Activated B cell treated with CpG ODN at 0.5 μM for 24 hours (primary cell): Measurements from ENCODE around the gene TYMS. TPM values are rescaled to one million over a fixed set of nuclear protein-coding genes. Genes with fewer than 3 reads are reported as not detected.

Experiments used
- ATAC-seq: fragments of 200-7000 bp; cut with Tn5 transposase; one replicate; pipeline ENCODE4 v1.10.0; 2021; ENCODE audit warnings: low read depth, mild to moderate bottlenecking, moderate library complexity
- CTCF ChIA-PET: fragments of 350-600 bp; sonication (Branson Sonifier 250); formaldehyde crosslinking; loops from one replicate; lab custom pipeline; 2021; ENCODE audit warnings: antibody characterized with exemption; lab: Charles Lee
- POLR2A ChIA-PET: fragments of 350-600 bp; sonication (Branson Sonifier 250); formaldehyde crosslinking; loops from one replicate; lab custom pipeline; 2021; ENCODE audit warnings: antibody characterized with exemption; lab: Charles Lee
- DNase-seq: peaks from one replicate; pipeline ENCODE4 v3.0.0; 2022
- H3K27ac Mint-ChIP-seq: one replicate; pipeline ENCODE4 v1.8.0; 2020; ENCODE audit warnings: mixed read lengths
- H3K27me3 Mint-ChIP-seq: one replicate; pipeline ENCODE4 v1.8.0; 2021; ENCODE audit warnings: mixed read lengths
- H3K36me3 Mint-ChIP-seq: one replicate; pipeline ENCODE4 v1.8.0; 2021; ENCODE audit warnings: low read depth, mixed read lengths
- H3K4me1 Mint-ChIP-seq: one replicate; pipeline ENCODE4 v1.8.0; 2021; ENCODE audit warnings: mixed read lengths
- H3K4me3 Mint-ChIP-seq: one replicate; pipeline ENCODE4 v1.8.0; 2020; ENCODE audit warnings: mild to moderate bottlenecking, mixed read lengths
- H3K9me3 Mint-ChIP-seq: one replicate; pipeline ENCODE4 v1.8.0; 2020; ENCODE audit warnings: mixed read lengths
- CTCF ChIP-seq: fragments of 200-600 bp; IDR thresholded peaks from one replicate; pipeline ENCODE4 v1.8.0; 2022; ENCODE audit warnings: antibody characterized with exemption, mild to moderate bottlenecking
- intact Hi-C: fragments of 100-400 bp; cut with micrococcal nuclease; formaldehyde crosslinking; loops from one replicate; pipeline ENCODE4 v1.15.1; 2024
- total RNA-seq: library from RNA; stranded (reverse); gene quantifications from 2 replicates; pipeline ENCODE4 v1.2.3, GENCODE V29; 2022

The TYMS gene
- total RNA-seq = 4.0 and 5.1 TPM in 2 replicates

- intact Hi-C loops = loop anchor here (5.0 kb wide), 1 partner anchor 155 kb away; the partner anchor contains the start of gene YES1
- ChIA-PET POLR2A (no interaction called here), CTCF (interaction anchor here (1.3 kb wide), 1 partner anchor 33 kb away, joined by 3 read pairs; no protein-coding TSS in a partner anchor)
- H3K9me3 Mint-ChIP-seq = no peaks in the 10 kb centered on the region
- no peak within 1 kb of the TSS for H3K27ac Mint-ChIP-seq
- no peak for TF ChIP-seq CTCF
- H3K4me3 Mint-ChIP-seq = peak within 1 kb of the TSS; percentile 87
- H3K27me3 Mint-ChIP-seq = peaks cover 20% of the 10 kb centered on the region
- DNase-seq = peak; percentile 32
- H3K4me1 Mint-ChIP-seq = peaks cover 17% of the 10 kb centered on the region
- H3K36me3 Mint-ChIP-seq = no peaks in the 10 kb centered on the region
- ATAC-seq = peak; percentile 25
These were observed at the start of gene TYMS for GRCh38 chr18:657311-658000. Gene TYMS, plus strand, starts transcription at chr18:657653. Its CDS starts 90 bp downstream, at chr18:657743.

- no peak overlapping the region for H3K4me3 Mint-ChIP-seq
- no peaks in the 10 kb centered on the region for H3K36me3 Mint-ChIP-seq
- no peak for DNase-seq
- H3K4me1 Mint-ChIP-seq = no peaks in the 10 kb centered on the region
- ATAC-seq = no peak
- no peaks in the 10 kb centered on the region for H3K9me3 Mint-ChIP-seq
- intact Hi-C loops = no loop called here
- POLR2A ChIA-PET = no interaction called here
- no peak overlapping the region for H3K27ac Mint-ChIP-seq
- peaks cover 4% of the 10 kb centered on the region for H3K27me3 Mint-ChIP-seq
- TF ChIP-seq CTCF = no peak
- CTCF ChIA-PET = no interaction called here
These were observed 49.5 kb upstream of the TYMS start for GRCh38 chr18:607930-608329.

GRCh38 chr18:610214-610928 is 47.1 kb upstream of the TYMS start:
- ATAC-seq (no peak), DNase-seq (no peak)
- no peak for TF ChIP-seq CTCF
- Mint-ChIP-seq H3K9me3 (no peaks in the 10 kb centered on the region), H3K27ac (no peak overlapping the region), H3K36me3 (no peaks in the 10 kb centered on the region), H3K27me3 (peaks cover 6% of the 10 kb centered on the region), H3K4me1 (no peaks in the 10 kb centered on the region), H3K4me3 (no peak overlapping the region)
- intact Hi-C loops = no loop called here
- CTCF ChIA-PET = no interaction called here
- POLR2A ChIA-PET = no interaction called here

GRCh38 chr18:612156-612555 is 45.3 kb upstream of the TYMS start:
- TF ChIP-seq CTCF = no peak
- Mint-ChIP-seq H3K9me3 (no peaks in the 10 kb centered on the region), H3K4me1 (no peaks in the 10 kb centered on the region), H3K36me3 (no peaks in the 10 kb centered on the region), H3K27me3 (peaks cover 6% of the 10 kb centered on the region), H3K27ac (no peak overlapping the region), H3K4me3 (no peak overlapping the region)
- intact Hi-C loops = no loop called here
- POLR2A ChIA-PET = no interaction called here
- CTCF ChIA-PET = interaction anchor here (5.0 kb wide), 1 partner anchor 13 kb away, joined by 20 read pairs; no protein-coding TSS in a partner anchor
- no peak for ATAC-seq
- DNase-seq = no peak

GRCh38 chr18:614193-614592 is 43.3 kb upstream of the TYMS start:
- TF ChIP-seq CTCF = no peak

More at GRCh38 chr18:614193-614592, 43.3 kb upstream of the TYMS start:
- DNase-seq = no peak
- no peak overlapping the region for H3K27ac Mint-ChIP-seq
- POLR2A ChIA-PET = no interaction called here
- CTCF ChIA-PET = interaction anchor here (5.0 kb wide), 1 partner anchor 11 kb away, joined by 20 read pairs; no protein-coding TSS in a partner anchor
- no peak overlapping the region for H3K4me3 Mint-ChIP-seq
- H3K27me3 Mint-ChIP-seq = peaks cover 6% of the 10 kb centered on the region
- H3K9me3 Mint-ChIP-seq = no peaks in the 10 kb centered on the region
- ATAC-seq = no peak
- no peaks in the 10 kb centered on the region for H3K36me3 Mint-ChIP-seq
- intact Hi-C loops = no loop called here
- no peaks in the 10 kb centered on the region for H3K4me1 Mint-ChIP-seq
